ENCODE data around the gene CNOT3. TPM values are rescaled to one million over a fixed set of nuclear protein-coding genes. Genes with fewer than 3 reads are reported as not detected.
"Not testable (repeated sequence)": the region's sequence is repeated elsewhere in the genome, so short reads cannot be mapped to it uniquely, and the experiment has no call there.

CNOT3 gene
- polyA plus RNA-seq, 1 of the 3 experiments (the other 2 are of a cell fraction), result 14.2 TPM

GRCh38 chr19:54193011-54193410 is 55.4 kb downstream of the CNOT3 start:
- H3K27me3 ChIP-seq (ENCODE audit: insufficient read depth), result no peaks in the 10 kb centered on the region
- H4K20me1 ChIP-seq (ENCODE audit: insufficient read depth), result no peaks in the 10 kb centered on the region
- no peaks in the 10 kb centered on the region for H3K9me3 ChIP-seq
- H3F3A ChIP-seq (replicated peaks; ENCODE audit: insufficient read depth), result peaks cover 7% of the 10 kb centered on the region
- no peak overlapping the region for H2AFZ ChIP-seq (ENCODE audit: low read depth)
- no peak for DNase-seq
- H3K79me2 ChIP-seq (ENCODE audit: insufficient read depth), result peaks cover 47% of the 10 kb centered on the region
- no peak overlapping the region for H3K27ac ChIP-seq (ENCODE audit: low read depth in 2 of 2, low read length in 1 of 2)
- H3K36me3 ChIP-seq (replicated peaks in 1 of 2; ENCODE audit: control insufficient read depth in 1 of 2, insufficient read depth in 2 of 2, low read length in 1 of 2), result peaks cover 9 to 22% of the 10 kb centered on the region in 2 experiments
- H3K9ac ChIP-seq, result no peak overlapping the region
- CTCF ChIA-PET, result no interaction called here
- no peak overlapping the region for H3K4me3 ChIP-seq (ENCODE audit: low read depth in 2 of 2, low read length in 1 of 2)
- TF ChIP-seq IRF3 (IDR thresholded peaks at IDR 0.05; ENCODE audit: low read depth, low read length), result no peak
- TF ChIP-seq JUND (IDR thresholded peaks at IDR 0.05), result no peak
- TF ChIP-seq POLR2AphosphoS5 (IDR thresholded peaks at IDR 0.05; ENCODE audit: low read depth, low read length), result no peak
- no peak for TF ChIP-seq NFIC (IDR thresholded peaks at IDR 0.05; ENCODE audit: borderline replicate concordance)
- TF ChIP-seq TCF12 (IDR thresholded peaks at IDR 0.05), result no peak
- no peak for TF ChIP-seq TAF1 (IDR thresholded peaks at IDR 0.05; ENCODE audit: borderline replicate concordance, low read depth, low read length)
- TF ChIP-seq REST (IDR thresholded peaks at IDR 0.05; ENCODE audit: low read depth, low read length), result no peak
- TF ChIP-seq FOXJ3 (CRISPR knock-in tag; IDR thresholded peaks at IDR 0.05), result no peak
- no peak for TF ChIP-seq SIN3A (IDR thresholded peaks at IDR 0.05; ENCODE audit: borderline replicate concordance, low read depth, low read length)
- no peak for TF ChIP-seq RXRA (IDR thresholded peaks at IDR 0.05; ENCODE audit: borderline replicate concordance, low read depth)
- TF ChIP-seq FOSL2 (IDR thresholded peaks at IDR 0.05; ENCODE audit: borderline replicate concordance, low read depth), result no peak
- TF ChIP-seq MXI1 (IDR thresholded peaks at IDR 0.05; ENCODE audit: low read depth, low read length), result no peak
- H3K4me2 ChIP-seq, result no peak overlapping the region; the same call in 1 of the 2 replicates
- H3K9me2 ChIP-seq, result no peaks in the 10 kb centered on the region
- POLR2A ChIA-PET, result no interaction called here
- 93% methylated on average over 11 of the region's 11 CpGs for WGBS (ENCODE audit: low lambda C conversion rate)
- H3K4me1 ChIP-seq (ENCODE audit: control insufficient read depth in 1 of 2, insufficient read depth in 2 of 2, low read depth in 1 of 2, low read length in 1 of 2), result peaks cover 0 to 14% of the 10 kb centered on the region in 2 experiments; a peak in 1 of 4 replicates

- H4K20me1 ChIP-seq (ENCODE audit: insufficient read depth); H3K27ac ChIP-seq (ENCODE audit: low read depth in 2 of 2, low read length in 1 of 2); POLR2A ChIA-PET; H3K9ac ChIP-seq; H3K4me3 ChIP-seq (ENCODE audit: low read depth in 2 of 2, low read length in 1 of 2); H3F3A ChIP-seq (replicated peaks; ENCODE audit: insufficient read depth); H3K9me3 ChIP-seq; H3K27me3 ChIP-seq (ENCODE audit: insufficient read depth); H2AFZ ChIP-seq (ENCODE audit: low read depth); DNase-seq; H3K4me2 ChIP-seq; H3K4me1 ChIP-seq (ENCODE audit: control insufficient read depth in 1 of 2, insufficient read depth in 2 of 2, low read depth in 1 of 2, low read length in 1 of 2); H3K9me2 ChIP-seq: not testable (repeated sequence)
- 94% methylated on average over 12 of the region's 12 CpGs for WGBS (ENCODE audit: low lambda C conversion rate)
- Histone ChIP-seq H3K79me2 (ENCODE audit: insufficient read depth) (peaks cover 35% of the 10 kb centered on the region), H3K36me3 (replicated peaks in 1 of 2; ENCODE audit: control insufficient read depth in 1 of 2, insufficient read depth in 2 of 2, low read length in 1 of 2) (peaks cover 9 to 22% of the 10 kb centered on the region in 2 experiments)
- CTCF ChIA-PET, result interaction anchor here (2.2 kb wide), 1 partner anchor 38 kb away, joined by 5 read pairs; no protein-coding TSS in a partner anchor
Measured at GRCh38 chr19:54194463-54194862, 56.9 kb downstream of the CNOT3 start.
